Midbrain (tissue), 1 donor: Measurements from ENCODE around the gene MRPL33.

Experiments
- DNase-seq: peaks from one replicate; lab custom pipeline; 2025; lab: John Stamatoyannopoulos, UW

The MRPL33 gene

DNA sequence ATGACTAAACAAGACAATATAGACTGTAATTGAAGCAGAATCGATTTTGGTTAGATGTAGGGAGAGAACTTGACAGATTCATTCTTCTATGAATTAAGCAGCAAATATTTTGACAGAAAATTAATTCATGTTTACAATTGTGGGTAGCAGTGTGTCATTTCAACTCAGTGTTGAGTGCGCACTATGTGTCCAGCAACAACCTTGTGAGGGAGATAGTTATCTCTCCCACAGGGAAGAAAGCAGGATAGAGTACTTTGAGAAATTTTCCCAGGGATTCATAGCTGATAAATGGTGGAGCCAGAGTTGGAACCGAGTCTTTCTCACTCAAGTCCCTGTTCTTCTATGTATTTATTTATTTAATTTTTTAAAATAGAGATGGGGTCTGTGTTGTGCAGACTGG, 5.2 kb downstream of the MRPL33 start:
- DNase-seq, result no peak

DNA sequence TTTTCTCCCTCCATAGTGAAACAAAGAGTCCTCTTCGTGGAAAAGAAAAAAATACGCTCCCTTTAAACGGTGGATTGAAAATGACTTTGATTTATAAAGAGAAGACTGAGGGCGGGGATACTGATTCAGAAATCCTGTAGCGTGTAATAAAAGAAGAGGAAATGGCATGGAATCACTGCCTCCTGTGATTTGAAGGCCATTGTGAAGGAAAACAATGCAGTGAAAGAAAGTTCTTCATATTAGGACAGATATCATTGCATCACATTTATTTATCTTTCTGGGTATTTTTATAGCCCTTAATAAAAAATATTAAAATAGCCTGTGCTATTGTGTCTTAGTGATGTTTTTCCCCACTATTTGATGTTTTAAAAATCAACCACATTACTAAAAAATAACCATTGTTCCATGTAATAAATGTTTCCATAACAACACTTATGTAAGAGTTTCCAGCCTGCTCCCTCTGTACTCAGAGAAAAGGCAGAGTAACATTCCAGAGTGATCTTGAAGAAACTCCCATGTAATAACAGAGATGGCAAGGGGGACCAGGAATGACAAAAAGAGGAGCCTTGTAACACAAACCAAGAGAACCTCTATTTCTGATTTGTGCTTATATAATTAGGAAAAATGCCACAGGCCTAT, 8.0 kb downstream of the MRPL33 start:
- DNase-seq, result no peak

DNA sequence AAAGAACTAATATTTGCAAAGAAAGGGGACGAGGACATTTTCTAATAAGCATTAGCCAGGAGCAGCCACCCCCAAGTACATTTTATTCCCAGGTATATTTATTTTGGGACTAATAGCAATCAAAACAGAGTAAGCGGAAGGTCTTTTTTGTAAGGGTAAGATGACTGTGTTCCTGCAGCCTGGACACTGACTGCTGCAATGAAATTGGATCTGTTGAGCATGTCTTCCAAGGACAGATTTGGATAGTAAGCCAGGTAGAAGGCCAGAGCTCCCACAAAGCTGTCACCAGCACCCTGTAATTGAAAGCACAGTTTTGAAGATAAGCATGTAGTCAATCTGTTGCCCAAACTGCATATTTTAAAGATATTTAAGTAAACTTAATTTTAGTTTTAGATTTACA, 10.0 kb downstream of the MRPL33 start:
- DNase-seq, result no peak

DNA sequence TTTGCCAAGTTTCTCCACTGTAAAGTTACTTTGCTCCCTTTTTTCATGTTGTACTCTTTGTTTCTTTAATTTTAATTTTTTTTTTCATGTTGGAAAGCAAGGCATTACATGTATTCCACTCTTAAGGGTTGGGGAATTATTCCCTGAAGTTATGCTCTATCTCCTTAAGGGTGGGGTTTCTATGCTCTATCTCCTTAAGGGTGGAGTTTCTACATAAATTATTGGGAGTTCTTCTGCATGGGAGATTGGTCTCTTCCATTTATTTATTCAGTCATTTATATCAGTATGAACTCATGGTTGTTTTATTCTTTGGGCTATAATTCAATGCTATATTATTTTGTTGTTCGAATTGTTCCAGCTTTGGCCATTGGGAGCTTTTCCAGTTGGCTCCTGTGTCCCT, 11.2 kb downstream of the MRPL33 start:
- no peak for DNase-seq

DNA sequence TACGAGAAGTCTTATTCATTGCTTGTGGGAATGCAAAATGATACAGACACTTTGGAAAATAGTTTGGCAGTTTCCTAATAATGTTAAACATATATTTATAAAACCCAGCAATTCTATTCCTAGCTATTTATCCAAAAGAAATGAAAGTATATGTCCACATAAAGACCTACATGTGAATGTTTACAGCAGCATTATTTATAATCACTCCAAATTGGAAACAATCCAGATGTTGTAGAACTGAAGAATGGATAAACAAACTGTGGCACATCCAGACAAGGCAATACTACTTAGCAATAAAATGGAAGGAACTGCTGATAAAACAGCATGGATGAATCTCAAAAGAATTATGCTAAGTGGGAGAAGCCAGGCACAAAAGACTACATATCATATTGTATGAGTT, 19.3 kb downstream of the MRPL33 start:
- no peak for DNase-seq

DNA sequence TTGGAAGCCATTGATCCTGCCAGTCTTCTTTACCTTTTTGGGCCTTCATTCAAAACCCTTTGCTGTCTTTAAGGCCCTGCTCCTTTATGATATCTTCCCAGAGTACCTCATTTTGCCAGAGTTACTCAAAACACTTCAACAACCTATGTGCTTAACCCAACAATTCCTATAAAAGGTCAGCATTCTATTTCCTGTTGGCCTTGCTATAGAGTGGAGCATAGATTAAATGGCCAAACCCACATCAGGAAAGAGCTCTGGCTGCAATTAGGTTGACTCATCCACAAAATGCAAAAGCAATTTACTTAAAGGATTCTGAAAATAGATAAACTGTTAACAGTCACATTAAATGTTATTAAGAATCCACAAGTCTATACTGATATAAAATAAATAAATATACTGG, 21.2 kb downstream of the MRPL33 start:
- no peak for DNase-seq

DNA sequence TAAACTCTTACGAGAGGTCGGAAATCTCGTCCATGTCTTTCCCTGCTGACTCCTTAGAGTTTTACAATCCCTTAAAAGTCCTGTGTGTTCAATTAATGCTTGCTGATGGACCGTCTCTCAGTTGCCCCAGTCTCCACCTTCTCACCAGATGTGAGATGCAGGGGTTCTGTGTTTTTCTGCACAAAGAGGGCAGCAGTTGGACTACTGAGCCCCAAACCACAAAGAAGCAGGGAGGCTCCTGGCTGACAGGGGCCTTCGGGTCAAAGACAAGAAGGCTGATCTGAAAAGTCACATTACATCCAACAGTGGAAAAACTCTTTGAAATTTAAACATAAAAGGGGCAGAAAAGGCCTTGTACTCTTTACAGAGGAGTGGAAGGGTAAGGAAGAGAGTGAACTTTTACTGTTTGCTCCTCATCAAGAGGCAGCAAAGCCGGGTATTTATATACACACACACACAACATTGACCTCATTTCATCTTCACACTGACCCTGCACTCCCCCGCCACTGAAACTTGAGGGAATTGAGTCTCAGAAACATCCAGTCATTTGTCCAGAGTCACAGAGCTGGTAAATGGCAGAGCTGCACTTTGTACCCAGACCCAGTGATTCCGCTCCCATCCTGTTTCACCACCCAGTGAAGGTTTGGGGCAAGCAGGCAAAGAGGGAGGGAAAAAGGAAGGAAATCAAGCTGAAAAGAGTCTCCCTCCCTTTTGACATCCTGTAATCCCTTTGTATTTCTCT, 23.7 kb downstream of the MRPL33 start:
- no peak for DNase-seq

DNA sequence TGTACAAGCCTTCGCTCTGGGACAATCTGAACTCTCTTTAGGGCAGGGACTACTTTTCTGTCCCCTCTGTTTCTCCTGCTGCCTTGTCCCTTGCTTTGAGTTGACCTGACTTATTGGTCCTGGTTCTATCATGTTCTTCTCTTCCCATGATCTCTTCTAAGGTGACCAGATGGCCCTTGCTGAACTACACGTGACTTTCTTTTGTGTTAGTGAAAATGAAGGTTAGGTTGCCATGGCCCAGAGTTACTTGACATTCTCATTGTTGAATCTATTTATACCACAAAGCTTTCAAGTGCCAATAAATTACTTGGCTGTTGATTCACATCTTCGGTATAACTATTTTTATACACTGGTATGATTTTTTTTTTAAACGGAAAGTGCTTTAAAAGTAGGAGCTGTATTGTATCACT, 24.4 kb downstream of the MRPL33 start:
- no peak for DNase-seq

DNA sequence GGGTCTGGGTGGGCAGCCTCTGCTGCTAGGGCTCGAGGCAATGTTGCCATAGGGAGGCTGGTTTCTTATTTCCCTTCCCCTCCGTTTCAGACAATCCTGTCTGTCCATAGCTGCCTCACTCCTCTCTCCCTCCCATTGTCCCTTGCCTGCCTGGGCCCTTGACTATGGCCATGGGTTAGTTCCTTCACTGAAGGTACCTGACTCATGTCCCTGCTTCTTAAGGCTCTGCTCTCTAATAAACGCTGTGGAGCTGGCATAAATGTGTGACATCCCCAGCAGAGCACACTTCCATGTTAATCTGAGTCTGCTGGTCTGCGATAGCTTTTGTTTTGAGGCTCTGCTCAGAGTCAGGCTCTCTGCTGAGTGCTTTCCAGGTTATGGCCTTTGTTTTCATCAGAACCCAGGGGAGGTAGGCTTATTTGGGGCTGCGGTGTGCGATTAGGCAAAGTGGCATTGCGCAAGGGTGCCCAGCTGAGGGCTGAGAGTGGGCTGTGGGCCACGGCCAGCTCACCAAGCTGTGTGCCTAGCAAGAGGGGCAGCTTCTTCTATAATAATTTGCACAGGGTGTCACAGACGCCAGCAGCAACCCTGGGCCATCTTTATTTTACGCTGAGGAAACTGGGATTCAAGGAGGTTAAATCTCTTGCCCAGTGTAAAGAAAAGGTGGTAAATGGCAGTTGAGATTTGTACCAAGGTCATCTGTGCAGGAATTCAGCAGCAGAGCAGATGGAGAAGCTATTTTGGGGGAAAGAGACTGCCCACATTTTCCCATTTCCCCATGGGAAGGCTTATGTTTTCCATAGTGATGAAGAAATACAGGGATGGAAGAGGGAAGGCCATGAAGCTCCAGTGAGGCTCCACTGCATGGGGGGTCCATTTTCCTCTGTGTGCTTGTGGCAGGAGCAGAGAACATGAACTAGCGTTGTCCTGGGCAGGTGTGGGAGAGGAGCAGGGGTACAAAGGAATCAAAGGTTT, 25.6 kb downstream of the MRPL33 start:
- DNase-seq, result no peak

DNA sequence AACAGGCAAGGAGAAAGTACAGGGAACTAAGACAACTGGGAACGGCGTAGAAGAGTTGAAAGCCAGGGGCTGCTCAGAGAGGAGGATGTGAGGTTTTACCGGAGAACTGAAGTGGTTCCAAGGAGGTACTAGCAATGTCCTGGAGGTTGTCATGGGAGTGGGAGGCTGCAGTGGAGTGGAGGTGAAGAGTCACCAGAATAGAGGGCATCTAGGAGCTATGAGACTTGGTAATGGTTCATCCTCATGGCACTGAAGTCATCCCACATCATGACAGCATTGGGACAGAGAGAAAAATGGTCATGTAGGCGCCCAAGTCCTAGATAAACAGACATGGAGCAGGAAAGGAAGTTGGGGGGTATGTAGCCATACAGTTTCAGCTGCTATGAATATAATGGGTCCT, 26.3 kb downstream of the MRPL33 start:
- no peak for DNase-seq

DNA sequence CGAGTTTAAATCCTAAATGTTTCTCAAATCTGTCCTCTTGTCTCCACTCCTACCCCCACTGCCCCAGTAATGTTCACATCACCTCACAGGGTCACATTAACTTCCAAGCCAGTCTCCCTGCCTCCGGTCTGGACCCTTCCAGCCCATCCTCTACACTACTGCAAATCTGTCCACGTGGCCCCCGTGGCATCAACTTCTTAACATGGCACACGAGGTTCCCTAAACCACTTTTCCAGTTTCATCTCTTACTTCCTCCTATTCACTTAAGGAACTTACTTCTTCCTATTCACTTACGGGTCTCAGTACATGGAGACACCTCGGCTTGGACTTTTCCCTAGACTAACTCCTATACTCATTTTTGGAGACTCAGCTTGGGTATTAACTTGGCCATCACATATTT, 27.0 kb downstream of the MRPL33 start:
- DNase-seq, result no peak

DNA sequence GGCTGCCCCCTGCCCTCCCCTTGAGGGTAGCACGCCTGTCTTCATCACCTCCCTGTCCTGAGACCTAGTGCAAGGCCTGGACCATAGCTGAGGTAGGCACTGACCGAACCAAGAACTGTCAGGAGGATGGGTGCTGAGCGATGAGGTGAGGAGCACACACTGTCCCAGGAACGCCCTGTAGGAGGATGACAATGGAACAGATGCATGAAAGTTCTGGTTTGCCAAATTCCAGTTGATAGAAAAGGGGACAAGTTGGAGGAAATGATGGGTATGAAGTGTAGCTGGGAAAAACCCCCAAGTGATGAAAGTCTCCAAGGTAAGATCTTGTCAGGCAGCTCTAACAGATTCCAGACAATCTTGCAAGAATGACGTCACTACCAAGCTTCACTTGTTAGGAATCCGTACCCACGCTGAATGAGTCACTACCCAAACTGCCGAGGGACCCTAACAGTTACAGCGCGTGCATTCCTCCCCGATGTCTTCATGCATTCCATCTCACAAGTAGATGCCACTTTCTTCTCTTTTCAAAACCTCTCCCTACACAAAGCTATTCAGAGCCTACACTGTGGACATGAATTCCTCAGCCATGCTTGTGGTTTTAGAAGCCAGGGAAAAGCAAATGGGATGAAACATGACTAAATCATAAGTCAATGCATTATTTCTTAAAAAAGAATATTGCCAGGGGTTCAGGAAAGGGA, 27.6 kb downstream of the MRPL33 start:
- no peak for DNase-seq

DNA sequence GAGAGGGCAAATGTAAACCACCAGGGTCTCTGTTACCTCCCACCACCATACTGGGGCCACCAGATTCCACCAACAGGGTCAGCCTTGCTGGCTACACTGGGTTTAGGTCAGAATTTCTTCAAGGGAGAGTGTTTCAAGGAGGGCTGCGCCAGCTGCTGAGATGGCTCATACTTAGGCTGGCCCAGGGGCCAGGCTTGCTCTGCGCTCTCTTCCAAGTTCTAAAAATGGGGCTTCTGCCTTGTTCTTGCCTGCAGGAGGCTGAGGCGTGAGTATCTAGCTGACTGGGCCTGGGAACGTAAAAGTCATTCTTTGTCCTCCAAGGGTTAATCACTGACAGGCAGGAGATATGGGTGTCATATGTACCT, 28.1 kb downstream of the MRPL33 start:
- no peak for DNase-seq

DNA sequence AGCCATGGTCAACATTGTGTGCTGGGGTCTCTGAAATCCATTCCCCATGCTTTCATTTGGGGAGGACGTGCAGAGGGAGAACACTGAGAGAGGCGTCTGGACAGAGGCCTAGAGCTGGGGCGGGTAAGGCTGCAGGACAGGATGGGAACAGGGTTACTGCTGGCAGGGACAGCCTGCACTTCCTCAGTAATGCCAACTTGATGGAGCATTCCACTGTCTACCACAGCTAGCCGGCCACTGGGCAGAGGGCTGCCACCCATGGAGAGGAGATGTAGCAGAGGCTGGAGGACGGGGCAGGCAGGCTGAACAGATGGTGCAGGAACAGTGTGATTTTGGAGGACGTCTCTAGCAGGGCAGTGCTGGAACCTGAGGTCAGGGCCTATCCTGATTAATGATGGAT, 29.3 kb downstream of the MRPL33 start:
- no peak for DNase-seq

DNA sequence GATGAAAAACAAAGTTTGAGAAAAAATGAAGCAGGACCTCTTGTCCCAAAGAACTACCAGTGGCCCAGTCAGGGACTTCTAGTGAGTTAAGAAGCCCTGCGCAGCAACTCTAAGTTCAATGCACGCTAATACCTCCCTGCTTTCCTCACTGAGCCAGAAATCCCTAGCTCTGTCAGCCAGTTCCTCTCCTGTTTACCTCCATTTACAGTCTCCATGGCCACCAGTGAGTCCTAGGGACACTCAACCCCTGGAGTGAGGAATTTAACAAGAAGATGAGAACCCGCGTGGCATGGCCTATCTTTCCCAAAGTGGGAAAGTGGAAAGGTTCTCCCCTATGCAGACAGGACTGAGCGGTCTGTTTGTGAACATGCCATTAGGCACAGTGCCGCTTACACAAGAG, 31.0 kb downstream of the MRPL33 start:
- DNase-seq, result no peak

DNA sequence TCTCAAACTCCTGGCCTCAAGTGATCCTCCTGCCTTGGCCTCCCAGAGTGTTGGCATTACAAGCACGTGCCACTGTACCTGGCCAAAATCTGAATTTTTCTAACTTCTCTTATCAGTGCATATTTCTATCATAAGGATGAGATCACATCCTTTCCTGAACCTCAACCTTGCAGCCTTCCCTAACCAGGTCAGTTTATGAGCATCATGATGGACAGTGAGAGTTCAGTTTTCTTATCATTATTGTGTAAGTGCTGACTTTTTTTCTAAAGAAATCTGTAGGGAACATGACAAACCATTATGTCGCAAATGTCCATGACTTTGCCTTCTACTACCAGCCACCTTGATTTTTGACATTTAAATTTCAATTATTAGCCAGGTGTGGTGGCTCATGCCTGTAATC, 31.5 kb downstream of the MRPL33 start:
- no peak for DNase-seq

DNA sequence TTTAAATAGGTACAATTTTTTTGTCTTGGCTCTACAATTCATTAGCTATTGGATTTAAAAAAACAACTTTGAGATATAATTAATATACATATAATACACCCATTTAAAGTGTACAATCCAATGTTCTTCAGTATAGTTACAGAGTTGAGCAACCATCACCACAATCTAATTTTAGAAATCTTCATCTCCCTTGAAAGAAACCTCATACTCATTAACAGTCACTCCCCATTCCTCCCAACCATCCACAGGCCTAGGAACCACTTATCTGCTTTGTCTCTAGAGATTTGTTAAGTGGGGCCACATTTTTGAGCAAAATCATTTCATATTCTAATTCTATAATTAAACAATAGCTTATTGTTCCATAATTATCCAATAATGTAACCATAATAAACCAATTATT, 32.6 kb downstream of the MRPL33 start:
- no peak for DNase-seq

DNA sequence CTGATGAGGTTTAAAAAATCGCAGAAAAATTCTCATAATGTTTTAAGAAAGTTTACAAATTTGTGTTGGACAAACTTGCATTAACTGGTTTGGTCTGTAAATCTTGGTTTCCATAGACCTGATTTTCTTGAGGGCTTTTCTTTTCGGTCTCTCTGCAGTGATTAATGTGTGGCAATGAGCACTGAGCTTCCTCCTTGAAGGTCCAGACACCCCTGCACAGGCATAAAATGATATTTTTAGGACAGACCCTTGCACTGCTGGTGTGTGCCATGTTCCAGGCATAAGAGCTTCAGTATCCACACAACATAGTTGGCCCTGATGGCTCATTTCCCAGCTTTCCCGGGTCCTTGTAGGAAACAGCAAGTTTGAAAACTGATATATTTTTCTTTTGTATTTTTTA, 33.7 kb downstream of the MRPL33 start:
- no peak for DNase-seq

DNA sequence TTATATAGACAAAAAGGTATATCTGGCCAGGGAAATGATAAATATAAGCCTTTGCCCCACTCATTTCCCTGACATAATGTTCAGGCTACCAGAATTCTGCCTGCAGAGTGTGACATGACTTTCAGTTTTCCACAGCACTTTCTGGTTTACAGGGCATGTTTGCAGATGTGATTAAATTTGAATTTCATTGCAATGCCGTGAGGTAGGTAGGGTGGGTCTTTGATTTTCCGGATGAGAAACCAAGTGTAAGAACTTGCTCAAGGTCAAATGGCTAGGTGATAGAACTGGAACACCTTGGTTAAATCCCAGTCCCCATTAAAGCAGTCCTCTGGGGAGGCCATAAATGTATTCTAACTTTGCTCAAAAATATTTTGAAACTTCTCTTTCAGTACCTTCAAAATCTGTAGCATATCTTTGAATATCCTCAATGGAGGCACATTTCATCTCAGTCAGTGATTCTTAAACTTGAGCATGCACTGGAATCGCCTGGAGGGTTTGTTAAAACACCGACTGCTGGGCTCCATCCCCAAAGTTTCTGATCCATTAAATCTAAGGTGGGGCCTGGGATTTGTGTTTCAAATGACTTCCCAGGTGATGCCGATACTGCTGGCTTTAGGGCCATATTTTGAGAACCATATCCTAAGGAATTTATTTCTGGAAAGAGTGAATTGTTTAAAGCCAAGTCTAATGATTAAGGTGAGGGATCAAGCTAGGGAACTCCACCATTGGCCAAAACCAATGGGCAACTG, 35.0 kb downstream of the MRPL33 start:
- DNase-seq, result no peak

DNA sequence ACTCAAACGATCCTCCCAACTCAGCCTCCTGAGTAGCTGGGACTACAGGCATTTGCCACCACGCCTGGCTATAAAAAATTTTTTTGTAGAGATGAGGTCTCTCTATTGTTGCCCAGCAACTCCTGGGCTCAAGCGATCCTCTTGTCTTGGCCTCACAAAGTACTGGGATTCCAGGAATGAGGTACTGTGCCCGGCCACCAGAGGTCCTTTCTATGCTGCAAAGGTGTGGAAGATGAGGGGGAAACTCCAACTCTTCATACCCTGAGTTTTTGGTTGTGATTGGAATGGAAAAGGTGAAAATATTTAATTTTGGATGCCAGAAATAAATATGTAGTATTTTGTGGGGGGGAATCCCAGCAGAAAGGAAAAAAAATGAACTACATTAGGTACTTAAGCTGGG, 36.0 kb downstream of the MRPL33 start:
- DNase-seq, result peak; percentile 2

DNA sequence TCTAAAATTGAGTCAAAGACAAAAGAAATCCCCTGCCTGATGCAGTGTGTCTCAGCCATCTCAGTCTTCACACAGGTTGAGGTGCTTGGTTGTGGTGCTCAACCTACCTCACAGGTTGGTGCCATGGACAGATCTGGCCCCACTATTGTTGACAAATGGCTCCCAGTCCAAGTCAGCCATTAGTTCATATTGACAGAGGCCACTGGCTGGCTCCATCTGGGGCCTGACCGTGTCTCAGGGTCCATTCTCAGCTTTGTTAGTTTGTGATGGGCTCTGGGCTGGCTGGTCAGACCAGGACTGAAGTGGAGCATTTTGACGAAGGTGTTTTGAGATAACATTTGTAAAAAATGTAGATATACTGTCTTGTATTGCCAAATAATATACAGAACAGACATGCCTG, 36.9 kb downstream of the MRPL33 start:
- no peak for DNase-seq

DNA sequence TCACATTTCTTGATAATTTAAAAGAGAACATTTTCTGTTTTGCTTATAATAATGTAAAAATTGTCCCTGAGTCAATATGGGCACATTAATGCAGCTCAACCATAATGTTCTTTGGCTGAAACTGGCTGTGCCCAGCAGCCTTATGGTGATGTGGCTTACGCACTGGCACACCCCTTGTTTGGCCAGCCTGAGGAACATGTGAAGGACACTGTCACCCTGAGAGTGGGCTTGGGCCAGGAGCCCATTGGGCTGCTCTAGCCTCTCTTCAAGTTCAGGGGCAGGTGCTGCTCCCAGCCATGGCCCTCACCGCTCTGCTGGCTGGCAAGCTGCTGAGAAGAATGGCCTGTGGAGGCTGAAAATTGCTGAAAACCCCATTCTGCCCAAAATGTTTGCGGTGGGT, 37.5 kb downstream of the MRPL33 start:
- no peak for DNase-seq
